Lung (tissue), 12 donors: ENCODE measurements around the gene HES6. TPM values are rescaled to one million over a fixed set of nuclear protein-coding genes. Genes with fewer than 3 reads are reported as not detected.

ENCODE experiments used
- ATAC-seq: fragments of 200-7000 bp; cut with Tn5 transposase; one replicate; pipeline ENCODE4 v1.9.1; 2020; ENCODE audit warnings: moderate number of reproducible peaks; ENCODE audit not compliant: insufficient read depth, low FRiP score
- DNase-seq, 3 donors: peaks; one replicate each; pipeline ENCODE4 v3.0.0-alpha.2; 2013 to 2017
- H3K27ac ChIP-seq, 2 donors: one replicate each; pipeline ENCODE4 v1.5.1; 2013; ENCODE audit warnings: mild to moderate bottlenecking in 2 of 2, moderate library complexity in 2 of 2, control low read depth in 1 of 2, inconsistent platforms in 1 of 2, low read depth in 1 of 2, low read length in 1 of 2
- H3K27me3 ChIP-seq, 3 donors: one replicate each; pipeline ENCODE4 v1.5.1; 2013; ENCODE audit warnings: low read length in 2 of 3; ENCODE audit not compliant: control insufficient read depth in 3 of 3, insufficient read depth in 3 of 3
- H3K36me3 ChIP-seq, 4 donors: one replicate each; pipeline ENCODE4 v1.5.1; 2013; ENCODE audit warnings: low read length in 4 of 4, mild to moderate bottlenecking in 1 of 4, moderate library complexity in 1 of 4; ENCODE audit not compliant: control insufficient read depth in 4 of 4, insufficient read depth in 4 of 4
- H3K4me1 ChIP-seq, 5 donors: one replicate each; pipeline ENCODE4 v1.5.1; 2013; ENCODE audit warnings: low read length in 5 of 5, mild to moderate bottlenecking in 2 of 5, moderate library complexity in 1 of 5; ENCODE audit not compliant: control insufficient read depth in 5 of 5, insufficient read depth in 5 of 5
- H3K4me3 ChIP-seq: one replicate; pipeline ENCODE4 v1.5.1; 2013; ENCODE audit warnings: mild to moderate bottlenecking, control low read depth, moderate library complexity
- H3K9ac ChIP-seq, 2 donors: one replicate each; pipeline ENCODE4 v1.5.1; 2013; ENCODE audit warnings: low read length in 2 of 2, control low read depth in 1 of 2; ENCODE audit not compliant: insufficient read depth in 1 of 2
- H3K9me3 ChIP-seq, 4 donors: one replicate each; pipeline ENCODE4 v1.5.1; 2013; ENCODE audit warnings: low read length in 3 of 4, mild to moderate bottlenecking in 1 of 4, moderate library complexity in 1 of 4; ENCODE audit not compliant: control insufficient read depth in 4 of 4, insufficient read depth in 3 of 4
- CTCF ChIP-seq: IDR thresholded peaks from 2 replicates; pipeline ENCODE4 v1.5.1; 2012; ENCODE audit warnings: mild to moderate bottlenecking; ENCODE audit errors: control extremely low read depth, extremely low read depth
- WGBS, 2 donors: extraction: QIAGEN DNeasy Blood & Tissue Kit; methylation state at CpG; one replicate each; pipeline ENCODE4 v1.1.7; 2013; 5-methylcytosine and 5-hydroxymethylcytosine counted together
- polyA plus RNA-seq, 2 donors: library from polyadenylated mRNA; stranded (reverse); fragments of 200-250 nt; gene quantifications; one replicate each; pipeline ENCODE4 v1.2.1, GENCODE V29; 2013
- total RNA-seq, 2 donors: library from RNA; depleted of rRNA in 1 of 2; stranded (reverse); fragments of >200 nt in 1 of 2; gene quantifications; one replicate each; pipeline ENCODE4 v1.2.1, GENCODE V29; 2014 to 2021
- donor health status: control.
- donor health status: control.
- donor health status: Bipolar disorder and iron deficiency.
- donor health status: healthy.
- donor health status: DM: yes; HTN: yes; CAD: no.

HES6 gene
- total and polyA plus RNA-seq, 4 donors = 4.4 to 12.5 (median 10.7) TPM

GRCh38 chr2:238287737-238288649, 48.2 kb upstream of the HES6 start, which contains the start of gene PER2:
PER2 (minus strand) TSS chr2:238288610; CDS start chr2:238277936, 10,674 bp downstream.
- 1% methylated on average over 63 to 65 of the region's 65 CpGs for WGBS, 2 donors
- DNase-seq = peak; percentile 79 to 88 (median 86)
- peak; percentile 1 for ATAC-seq
- no peaks in the 10 kb centered on the region for H3K36me3 ChIP-seq
- H3K9me3 ChIP-seq = no peaks in the 10 kb centered on the region
- H3K4me3 ChIP-seq = peak within 1 kb of the TSS; percentile 82
- H3K9ac ChIP-seq = peak within 1 kb of the TSS; percentile 75 to 98
- H3K4me1 ChIP-seq = peaks cover 12 to 37% (median 21%) of the 10 kb centered on the region in 5 donors
- H3K27ac ChIP-seq = peak within 1 kb of the TSS; percentile 85 to 97
- no peak for TF ChIP-seq CTCF
- H3K27me3 ChIP-seq = no peaks in the 10 kb centered on the region

GRCh38 chr2:238286987-238287736, 47.3 kb upstream of the HES6 start:
- no peaks in the 10 kb centered on the region for H3K9me3 ChIP-seq
- no peaks in the 10 kb centered on the region for H3K36me3 ChIP-seq
- peak overlapping the region; percentile 75 to 98 for H3K9ac ChIP-seq
- WGBS, 2 donors = 62 to 85% methylated on average over 11 of the region's 11 CpGs
- peak overlapping the region; percentile 78 to 97 for H3K27ac ChIP-seq
- no peaks in the 10 kb centered on the region for H3K27me3 ChIP-seq
- no peak for DNase-seq
- H3K4me1 ChIP-seq = peaks cover 12 to 37% (median 21%) of the 10 kb centered on the region in 5 donors
- TF ChIP-seq CTCF = no peak
- no peak for ATAC-seq
- peak overlapping the region; percentile 82 for H3K4me3 ChIP-seq

- 41 to 65% methylated on average over 7 of the region's 7 CpGs for WGBS, 2 donors
- no peak for TF ChIP-seq CTCF
- H3K4me1 ChIP-seq = peaks cover 12 to 37% (median 21%) of the 10 kb centered on the region in 5 donors
Measured at GRCh38 chr2:238286551-238286950, 46.7 kb upstream of the HES6 start.

More at GRCh38 chr2:238286551-238286950, 46.7 kb upstream of the HES6 start:
- Histone ChIP-seq H3K27me3 (no peaks in the 10 kb centered on the region), H3K9ac (peak overlapping the region in 1 of 2 donors; percentile 67), H3K36me3 (no peaks in the 10 kb centered on the region), H3K4me3 (no peak overlapping the region), H3K9me3 (no peaks in the 10 kb centered on the region), H3K27ac (peak overlapping the region; percentile 78 to 97)
- no peak for ATAC-seq
- DNase-seq = peak; percentile 49 to 66 (median 61)
